ENCODE measurements around the gene GSG1.
"Not testable (repeated sequence)": the region's sequence is repeated elsewhere in the genome, so short reads cannot be mapped to it uniquely, and the experiment has no call there.

The GSG1 gene

GRCh38 chr12:13049816-13050215 is 53.7 kb downstream of the GSG1 start:
- DNase-seq = no peak

GRCh38 chr12:13046964-13047363 is 56.5 kb downstream of the GSG1 start:
- DNase-seq = peak; percentile 67

- DNase-seq = no peak
These were observed 57.7 kb downstream of the GSG1 start for GRCh38 chr12:13045816-13046215.

- DNase-seq = no peak
These were observed 58.6 kb downstream of the GSG1 start for GRCh38 chr12:13044906-13045299.

DNA sequence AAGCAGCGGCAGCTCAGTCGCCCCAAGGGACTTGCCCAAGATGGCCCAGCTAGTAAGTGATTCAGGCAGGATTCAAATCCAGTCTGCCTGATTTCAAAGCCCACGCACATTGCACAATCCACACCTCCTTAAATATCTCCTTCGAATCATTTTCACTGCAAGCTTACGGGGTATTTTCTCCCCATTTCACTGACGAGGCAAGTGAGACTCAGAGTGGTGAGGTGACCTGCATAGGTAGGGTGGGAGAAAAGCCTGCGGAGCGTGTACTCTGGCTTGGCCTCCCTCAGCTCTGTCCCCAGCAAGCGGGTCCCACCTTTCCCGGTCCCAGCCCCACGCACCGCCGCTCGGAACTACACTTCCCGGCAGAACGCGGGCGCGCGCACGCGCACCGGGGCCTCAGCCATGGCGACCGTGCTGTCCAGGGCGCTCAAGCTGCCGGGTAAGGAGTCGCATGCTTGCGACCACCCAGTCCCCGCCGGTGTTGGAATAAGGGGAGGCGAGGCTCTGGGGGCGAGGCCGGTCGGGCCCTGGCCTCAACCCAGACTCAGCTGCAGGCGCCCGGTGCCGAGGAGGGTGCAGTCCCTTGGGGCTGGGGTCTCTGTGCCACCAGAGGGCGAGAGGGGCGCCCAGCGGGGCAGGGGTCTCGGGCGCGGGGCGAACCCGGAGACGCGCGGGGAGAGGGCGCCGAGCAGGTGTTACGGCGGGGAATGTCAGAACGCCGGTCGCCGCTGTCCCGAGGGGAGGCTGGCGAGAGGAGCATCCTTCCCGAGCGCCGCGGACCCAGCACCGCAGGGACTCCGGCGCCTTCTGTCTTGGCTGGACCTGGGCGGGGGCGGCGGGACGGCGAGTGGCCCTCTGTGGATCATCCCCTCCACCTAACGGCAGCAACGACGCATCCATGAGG is 59.2 kb downstream of the GSG1 start, which contains the start of gene FAM234B:
TSS of gene FAM234B (plus strand) at position 380 of the 904 bp plus-strand sequence. CDS start at position 403, 23 bp downstream.
- DNase-seq = peak; percentile 86

GRCh38 chr12:13042666-13043230 is 60.7 kb downstream of the GSG1 start:
- DNase-seq = no peak

DNA sequence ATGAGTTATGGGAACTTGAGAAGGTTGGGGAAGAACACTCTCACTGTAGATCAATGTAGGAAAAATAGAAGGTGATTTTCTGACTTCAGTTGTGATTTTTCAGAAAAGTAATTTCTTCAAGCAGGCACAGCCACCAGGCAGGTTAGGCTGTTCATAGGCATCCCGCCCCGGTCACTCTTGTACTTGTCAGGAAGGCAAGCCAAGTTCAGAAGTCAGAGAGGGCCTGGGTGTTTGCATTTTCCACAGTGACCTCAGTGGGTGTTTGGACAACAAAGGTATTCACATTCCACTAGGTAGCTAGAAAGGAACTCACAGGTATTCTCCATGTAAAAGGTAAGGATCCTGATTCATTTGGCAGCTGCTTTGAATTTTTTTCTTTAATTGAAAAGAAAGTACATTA is 62.2 kb downstream of the GSG1 start:
- DNase-seq = no peak

DNA sequence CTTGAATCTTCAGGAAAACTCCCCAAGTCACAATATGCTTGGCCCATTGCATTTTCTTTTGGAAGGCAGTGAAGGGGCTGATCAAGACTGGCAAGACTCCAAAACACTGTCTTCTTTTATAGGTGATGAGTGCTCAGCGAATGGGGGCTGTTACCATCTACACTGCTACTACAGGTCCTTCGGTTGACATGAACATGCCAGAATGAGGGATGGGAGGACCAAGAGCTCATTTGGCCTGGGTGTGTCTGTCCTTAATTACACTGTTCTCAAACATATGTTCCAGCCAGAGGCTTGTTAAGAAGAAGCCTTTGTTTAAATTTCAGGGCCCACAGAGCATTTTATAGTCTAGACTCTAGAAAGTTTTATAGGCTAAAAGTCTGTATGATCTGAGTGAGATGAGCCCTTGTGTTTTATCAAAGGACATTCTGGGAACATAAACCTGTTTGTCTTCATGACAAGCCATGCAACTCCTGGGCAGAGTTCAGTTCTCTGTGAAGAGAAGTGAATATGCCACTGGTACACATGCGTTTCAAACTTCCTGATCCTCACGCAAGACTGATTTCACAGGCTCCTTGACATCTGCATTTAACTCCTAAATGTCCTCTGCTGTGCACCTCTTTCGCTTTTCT is 64.0 kb downstream of the GSG1 start:
- no peak for DNase-seq

- no peak for DNase-seq
These were observed 64.8 kb downstream of the GSG1 start for GRCh38 chr12:13038491-13039161.

- no peak for DNase-seq
These were observed 66.6 kb downstream of the GSG1 start for GRCh38 chr12:13036881-13037280.

GRCh38 chr12:13035335-13035734 is 68.1 kb downstream of the GSG1 start:
- DNase-seq = not testable (repeated sequence)

Measured in activated CD4-positive, alpha-beta T cell treated with anti-CD3 and anti-CD28 coated beads, Interleukin-2, Interleukin-6, amounts not matched to agents 100 ng/mL and 50 ng/mL, durations not matched to agents 16 hours and 8 hours (primary cell).